ENCODE data around the gene SLC22A5. TPM values are rescaled to one million over a fixed set of nuclear protein-coding genes. Genes with fewer than 3 reads are reported as not detected.
"Not testable (repeated sequence)": the region's sequence is repeated elsewhere in the genome, so short reads cannot be mapped to it uniquely, and the experiment has no call there.

Gene SLC22A5
- total RNA-seq, 1 experiment from 2014 or later: 20.2 TPM

DNA sequence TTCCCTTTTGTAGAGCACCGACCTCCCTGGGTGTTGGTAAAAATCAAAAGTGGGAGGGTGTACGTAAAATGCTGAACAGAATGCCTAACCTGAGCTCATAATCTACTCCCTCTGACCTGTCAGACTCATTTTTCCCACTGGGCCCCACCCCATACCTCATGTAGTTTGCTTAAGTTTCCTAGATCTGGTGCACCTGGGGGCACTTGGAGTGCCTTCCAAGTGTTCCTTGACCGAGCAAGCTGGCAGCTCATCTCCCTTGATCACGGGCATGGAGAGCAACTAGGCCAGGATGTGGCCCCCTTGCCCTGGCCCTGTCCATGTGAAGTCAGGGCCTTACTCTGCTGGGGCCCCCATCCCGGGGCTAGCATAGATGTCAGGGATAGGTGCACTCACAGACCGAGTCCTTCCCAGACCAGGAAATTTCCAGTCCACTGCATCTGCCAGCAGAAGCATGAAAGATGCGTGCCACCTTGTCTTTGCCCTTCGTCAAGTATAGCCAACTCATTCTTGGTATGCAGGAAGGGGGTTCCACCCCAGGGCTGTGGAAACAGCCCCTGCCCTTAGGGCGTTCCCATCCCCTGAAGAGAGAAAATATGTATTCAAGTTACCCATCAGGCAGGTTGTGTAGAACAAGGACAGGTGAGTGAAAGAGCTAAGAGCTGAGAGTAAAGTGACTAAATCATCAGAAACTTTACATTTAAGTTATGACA is 41.9 kb downstream of the SLC22A5 start:
- Mint-ChIP-seq H3K27ac (ENCODE audit: unreplicated experiment) (peak overlapping the region; percentile 82), H3K27me3 (ENCODE audit: insufficient read depth, unreplicated experiment) (no peaks in the 10 kb centered on the region), H3K9me3 (ENCODE audit: unreplicated experiment) (no peaks in the 10 kb centered on the region), H3K36me3 (ENCODE audit: insufficient read depth, unreplicated experiment) (no peaks in the 10 kb centered on the region), H3K4me1 (ENCODE audit: low read depth, unreplicated experiment) (peaks cover 23% of the 10 kb centered on the region), H3K4me3 (ENCODE audit: unreplicated experiment) (peak overlapping the region; percentile 78)
- no peaks in the 10 kb centered on the region for H3K36me3 ChIP-seq (ENCODE audit: control insufficient read depth, insufficient read depth, low read length)
- no peaks in the 10 kb centered on the region for H3K27me3 ChIP-seq (replicated peaks; ENCODE audit: control insufficient read depth, insufficient read depth, low read length)
- DNase-seq: no peak
- H3K4me3 ChIP-seq (ENCODE audit: low read depth, low read length): peak overlapping the region; percentile 72
- no TSS peak for BruUV-seq (replicated peaks)
- TF ChIP-seq, protein P1, sequence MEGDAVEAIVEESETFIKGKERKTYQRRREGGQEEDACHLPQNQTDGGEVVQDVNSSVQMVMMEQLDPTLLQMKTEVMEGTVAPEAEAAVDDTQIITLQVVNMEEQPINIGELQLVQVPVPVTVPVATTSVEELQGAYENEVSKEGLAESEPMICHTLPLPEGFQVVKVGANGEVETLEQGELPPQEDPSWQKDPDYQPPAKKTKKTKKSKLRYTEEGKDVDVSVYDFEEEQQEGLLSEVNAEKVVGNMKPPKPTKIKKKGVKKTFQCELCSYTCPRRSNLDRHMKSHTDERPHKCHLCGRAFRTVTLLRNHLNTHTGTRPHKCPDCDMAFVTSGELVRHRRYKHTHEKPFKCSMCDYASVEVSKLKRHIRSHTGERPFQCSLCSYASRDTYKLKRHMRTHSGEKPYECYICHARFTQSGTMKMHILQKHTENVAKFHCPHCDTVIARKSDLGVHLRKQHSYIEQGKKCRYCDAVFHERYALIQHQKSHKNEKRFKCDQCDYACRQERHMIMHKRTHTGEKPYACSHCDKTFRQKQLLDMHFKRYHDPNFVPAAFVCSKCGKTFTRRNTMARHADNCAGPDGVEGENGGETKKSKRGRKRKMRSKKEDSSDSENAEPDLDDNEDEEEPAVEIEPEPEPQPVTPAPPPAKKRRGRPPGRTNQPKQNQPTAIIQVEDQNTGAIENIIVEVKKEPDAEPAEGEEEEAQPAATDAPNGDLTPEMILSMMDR (IDR thresholded peaks at IDR 0.05; ENCODE audit: insufficient read depth in 1 of 2, low read depth in 1 of 2, low read length in 1 of 2, severe bottlenecking in 1 of 2, unreplicated experiment in 1 of 2): no peak
- CTCF ChIA-PET: interaction anchor here (0.7 to 1.6 kb wide), 5 partner anchors 11 to 173 kb away, joined by 3 to 6 read pairs (median 3); no protein-coding TSS in a partner anchor
- POLR2A ChIA-PET: interaction anchor here (0.6 to 1.0 kb wide), 3 partner anchors 86 to 173 kb away, joined by 3 read pairs; no protein-coding TSS in a partner anchor
- peaks cover 34% of the 10 kb centered on the region for H3K4me1 ChIP-seq
- intact Hi-C loops (cut with micrococcal nuclease; ENCODE audit: unreplicated experiment): loop anchor here (2.0 kb wide), 2 partner anchors 133 to 173 kb away; no protein-coding TSS in a partner anchor
- no peaks in the 10 kb centered on the region for H3K9me3 ChIP-seq

DNA sequence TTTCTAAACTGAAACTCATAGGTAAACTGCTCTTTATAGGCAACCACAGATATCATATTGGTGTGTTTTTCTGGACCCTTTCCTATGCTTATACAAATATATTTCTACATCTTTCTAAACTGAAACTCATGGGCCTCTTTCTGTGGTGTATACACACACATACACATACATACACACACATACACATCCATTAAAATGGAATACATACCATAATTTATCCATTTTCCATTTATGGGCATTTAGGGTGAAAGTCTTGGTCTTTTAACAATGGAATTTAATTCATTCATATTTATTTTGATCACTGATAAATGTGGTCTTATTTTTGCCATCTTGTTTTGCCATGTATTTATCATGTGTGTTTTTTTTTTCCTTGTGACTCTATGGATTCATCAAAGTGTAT is 44.1 kb downstream of the SLC22A5 start:
- BruUV-seq (replicated peaks): no TSS peak
- Histone ChIP-seq H3K27me3 (replicated peaks; ENCODE audit: control insufficient read depth, insufficient read depth, low read length) (no peaks in the 10 kb centered on the region), H3K9me3 (no peaks in the 10 kb centered on the region), H3K4me3 (ENCODE audit: low read depth, low read length) (no peak overlapping the region), H3K4me1 (peaks cover 34% of the 10 kb centered on the region), H3K36me3 (ENCODE audit: control insufficient read depth, insufficient read depth, low read length) (no peaks in the 10 kb centered on the region)
- TF ChIP-seq, protein P1 (IDR thresholded peaks at IDR 0.05; ENCODE audit: insufficient read depth in 1 of 2, low read depth in 1 of 2, low read length in 1 of 2, severe bottlenecking in 1 of 2, unreplicated experiment in 1 of 2): no peak
- Mint-ChIP-seq H3K36me3 (ENCODE audit: insufficient read depth, unreplicated experiment) (no peaks in the 10 kb centered on the region), H3K27me3 (ENCODE audit: insufficient read depth, unreplicated experiment) (no peaks in the 10 kb centered on the region), H3K4me1 (ENCODE audit: low read depth, unreplicated experiment) (peaks cover 29% of the 10 kb centered on the region), H3K27ac (ENCODE audit: unreplicated experiment) (no peak overlapping the region), H3K9me3 (ENCODE audit: unreplicated experiment) (no peaks in the 10 kb centered on the region), H3K4me3 (ENCODE audit: unreplicated experiment) (no peak overlapping the region)
- ChIA-PET POLR2A (no interaction called here), CTCF (no interaction called here)
- no peak for DNase-seq
- intact Hi-C loops (cut with micrococcal nuclease; ENCODE audit: unreplicated experiment): no loop called here

DNA sequence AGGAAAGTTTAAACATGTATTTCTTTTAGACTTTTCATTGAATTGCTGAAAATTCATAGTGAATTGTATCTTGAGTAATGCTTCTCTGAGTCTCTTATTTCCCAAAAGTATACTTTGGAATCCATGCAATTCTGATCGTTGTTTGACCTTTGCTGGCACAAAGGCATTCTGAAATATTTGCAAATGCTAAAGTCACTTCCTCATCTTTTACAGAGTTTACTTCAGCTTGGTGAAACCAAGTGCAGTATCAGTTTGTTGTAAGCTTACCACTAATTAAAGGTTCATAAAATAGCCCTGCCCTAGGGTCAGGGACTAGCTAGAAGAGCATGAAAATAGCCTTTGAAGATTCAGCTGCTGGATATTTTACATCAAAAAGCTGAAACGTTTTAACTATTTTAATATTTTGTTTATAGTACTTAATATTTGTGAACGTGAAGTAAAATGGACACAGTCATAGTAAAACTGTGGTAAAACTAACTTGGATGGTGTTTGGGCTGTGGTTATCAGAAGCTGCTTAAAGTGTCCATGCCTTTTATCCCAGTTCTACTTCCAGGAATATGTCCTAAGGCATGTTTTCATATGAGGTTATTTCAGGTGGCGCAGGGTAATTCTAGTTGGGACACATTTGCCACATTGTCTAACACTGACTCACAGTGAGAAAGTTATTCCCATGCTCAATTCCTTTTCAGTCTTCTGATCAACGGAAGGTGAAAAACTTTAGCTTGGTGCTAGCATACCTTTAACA is 45.3 kb downstream of the SLC22A5 start:
- Histone ChIP-seq H3K4me1 (peaks cover 30% of the 10 kb centered on the region), H3K36me3 (ENCODE audit: control insufficient read depth, insufficient read depth, low read length) (no peaks in the 10 kb centered on the region), H3K9me3 (no peaks in the 10 kb centered on the region), H3K4me3 (ENCODE audit: low read depth, low read length) (no peak overlapping the region), H3K27me3 (replicated peaks; ENCODE audit: control insufficient read depth, insufficient read depth, low read length) (no peaks in the 10 kb centered on the region)
- H3K27ac Mint-ChIP-seq (ENCODE audit: unreplicated experiment): peak overlapping the region; percentile 54
- H3K4me1 Mint-ChIP-seq (ENCODE audit: low read depth, unreplicated experiment): peaks cover 23% of the 10 kb centered on the region
- peak overlapping the region; percentile 27 for H3K4me3 Mint-ChIP-seq (ENCODE audit: unreplicated experiment)
- peak in 1 of 2 experiments; percentile 59 for DNase-seq
- no peaks in the 10 kb centered on the region for H3K36me3 Mint-ChIP-seq (ENCODE audit: insufficient read depth, unreplicated experiment)
- POLR2A ChIA-PET: interaction anchor here (1.1 kb wide), 3 partner anchors 76 to 137 kb away, joined by 3 to 9 read pairs (median 5); partner anchors contain the start of genes IRF1 and SLC22A4
- H3K27me3 Mint-ChIP-seq (ENCODE audit: insufficient read depth, unreplicated experiment): no peaks in the 10 kb centered on the region
- intact Hi-C loops (cut with micrococcal nuclease; ENCODE audit: unreplicated experiment): no loop called here
- CTCF ChIA-PET: interaction anchor here (0.8 to 1.5 kb wide), 5 partner anchors 15 to 136 kb away, joined by 3 to 4 read pairs (median 3); partner anchors contain the start of genes IRF1 and SLC22A4
- TF ChIP-seq, protein P1 (IDR thresholded peaks at IDR 0.05; ENCODE audit: insufficient read depth in 1 of 2, low read depth in 1 of 2, low read length in 1 of 2, severe bottlenecking in 1 of 2, unreplicated experiment in 1 of 2): no peak
- no TSS peak for BruUV-seq (replicated peaks)
- no peaks in the 10 kb centered on the region for H3K9me3 Mint-ChIP-seq (ENCODE audit: unreplicated experiment)

DNA sequence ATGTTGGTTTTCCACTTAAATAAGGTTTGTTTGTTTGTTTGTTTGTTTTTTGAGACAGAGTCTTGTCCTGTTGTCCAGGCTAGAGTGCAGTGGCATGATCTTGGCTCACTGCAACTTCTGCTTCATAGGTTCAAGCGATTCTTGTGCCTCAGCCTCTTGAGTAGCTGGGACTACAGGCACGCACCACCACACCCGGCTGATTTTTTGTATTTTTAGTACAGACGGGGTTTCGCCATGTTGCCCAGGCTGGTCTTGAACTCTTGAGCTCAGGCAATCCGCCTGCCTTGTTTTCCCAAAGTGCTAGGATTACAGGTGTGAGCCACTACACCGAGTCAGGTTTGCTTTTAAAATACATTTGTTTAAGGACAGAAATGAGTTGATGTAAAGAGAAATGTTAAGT is 46.0 kb downstream of the SLC22A5 start:
- H3K9me3 ChIP-seq; BruUV-seq (replicated peaks); intact Hi-C loops (cut with micrococcal nuclease; ENCODE audit: unreplicated experiment); H3K27me3 ChIP-seq (replicated peaks; ENCODE audit: control insufficient read depth, insufficient read depth, low read length); H3K36me3 Mint-ChIP-seq (ENCODE audit: insufficient read depth, unreplicated experiment); H3K36me3 ChIP-seq (ENCODE audit: control insufficient read depth, insufficient read depth, low read length); H3K27me3 Mint-ChIP-seq (ENCODE audit: insufficient read depth, unreplicated experiment); H3K27ac Mint-ChIP-seq (ENCODE audit: unreplicated experiment); H3K4me3 ChIP-seq (ENCODE audit: low read depth, low read length); DNase-seq; H3K4me3 Mint-ChIP-seq (ENCODE audit: unreplicated experiment); H3K9me3 Mint-ChIP-seq (ENCODE audit: unreplicated experiment): not testable (repeated sequence)
- H3K4me1 Mint-ChIP-seq (ENCODE audit: low read depth, unreplicated experiment): peaks cover 23% of the 10 kb centered on the region
- peaks cover 26% of the 10 kb centered on the region for H3K4me1 ChIP-seq
- ChIA-PET POLR2A (interaction anchor here (1.1 kb wide), 2 partner anchors 75 to 137 kb away, joined by 5 to 9 read pairs; partner anchors contain the start of gene IRF1), CTCF (interaction anchor here (0.9 to 1.5 kb wide), 2 partner anchors 16 to 85 kb away, joined by 3 read pairs; no protein-coding TSS in a partner anchor)
